CD4-positive, alpha-beta T cell treated with Interleukin-15 for 1 hour (primary cell): ENCODE results near the gene DUSP12.
"Not testable (repeated sequence)": the region's sequence is repeated elsewhere in the genome, so short reads cannot be mapped to it uniquely, and the experiment has no call there.

Source experiments
- DNase-seq: peaks from one replicate; pipeline ENCODE4 v3.0.0-alpha.2; 2020

The DUSP12 gene, protein sequence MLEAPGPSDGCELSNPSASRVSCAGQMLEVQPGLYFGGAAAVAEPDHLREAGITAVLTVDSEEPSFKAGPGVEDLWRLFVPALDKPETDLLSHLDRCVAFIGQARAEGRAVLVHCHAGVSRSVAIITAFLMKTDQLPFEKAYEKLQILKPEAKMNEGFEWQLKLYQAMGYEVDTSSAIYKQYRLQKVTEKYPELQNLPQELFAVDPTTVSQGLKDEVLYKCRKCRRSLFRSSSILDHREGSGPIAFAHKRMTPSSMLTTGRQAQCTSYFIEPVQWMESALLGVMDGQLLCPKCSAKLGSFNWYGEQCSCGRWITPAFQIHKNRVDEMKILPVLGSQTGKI

GRCh38 chr1:161749509-161750407 lies at the start of gene DUSP12:
TSS of gene DUSP12 (plus strand) at chr1:161749786. CDS start at chr1:161749802, 16 bp downstream.
- peak; percentile 92 for DNase-seq

DNA sequence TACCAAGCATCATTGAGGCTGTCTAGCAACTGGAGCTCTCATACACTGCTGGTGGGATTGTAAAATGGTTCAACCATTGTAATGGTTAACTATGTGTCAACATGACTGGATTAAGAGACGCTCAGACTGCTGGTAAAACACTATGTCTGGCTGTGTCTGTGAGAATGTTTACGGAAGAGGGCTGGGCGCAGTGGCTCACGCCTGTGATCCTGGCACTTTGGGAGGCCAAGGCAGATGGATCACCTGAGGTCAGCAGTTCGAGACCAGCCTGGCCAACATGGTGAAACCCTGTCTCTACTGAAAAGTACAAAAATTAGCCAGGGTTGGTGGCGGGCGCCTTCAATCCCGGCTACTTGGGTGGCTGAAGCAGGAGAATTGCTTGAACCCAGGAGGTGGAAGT lies 47.3 kb upstream of the DUSP12 start:
- no peak for DNase-seq

DNA sequence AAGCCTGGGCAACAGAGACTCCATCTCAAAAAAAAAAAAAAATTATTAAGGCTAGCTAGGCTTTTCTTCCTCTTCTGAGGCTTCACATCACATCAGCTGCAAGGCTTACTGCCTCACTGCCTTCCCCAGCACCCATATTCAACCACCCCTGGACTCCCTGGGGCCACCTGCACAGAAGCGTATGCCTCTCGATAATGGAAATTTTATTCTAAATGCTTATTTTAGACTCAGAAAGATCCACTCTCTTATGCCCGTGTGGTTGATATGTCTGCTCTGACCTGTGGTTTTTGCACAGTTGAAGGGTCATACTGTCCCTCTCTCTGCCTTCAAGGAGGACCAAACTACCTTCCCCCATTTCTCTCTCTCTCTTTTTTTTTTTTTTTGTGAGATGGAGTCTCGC lies 44.0 kb upstream of the DUSP12 start:
- DNase-seq = peak; percentile 55

DNA sequence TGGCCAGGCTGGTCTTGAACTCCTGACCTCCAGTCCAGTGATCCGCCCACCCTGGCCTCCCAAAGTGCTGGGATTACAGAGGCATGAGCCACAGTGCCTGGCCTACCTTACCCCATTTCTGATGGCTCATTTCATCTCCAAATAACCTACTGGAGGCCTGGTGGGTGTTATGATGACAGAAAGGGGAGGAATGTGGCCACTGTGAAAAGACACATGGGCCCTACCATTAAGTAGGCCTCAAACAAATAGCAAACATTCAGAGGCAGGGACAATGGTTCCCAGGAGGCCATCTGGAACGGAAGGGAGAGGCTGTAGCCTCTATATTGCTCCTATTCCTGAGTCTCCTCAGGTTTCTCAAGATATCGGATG lies 43.5 kb upstream of the DUSP12 start:
- no peak for DNase-seq

- DNase-seq = no peak
These were observed 42.9 kb upstream of the DUSP12 start, which contains the start of gene FCRLA for GRCh38 chr1:161706482-161707347. TSS of gene FCRLA (plus strand) at chr1:161707229. CDS start at chr1:161707265, 36 bp downstream.

DNA sequence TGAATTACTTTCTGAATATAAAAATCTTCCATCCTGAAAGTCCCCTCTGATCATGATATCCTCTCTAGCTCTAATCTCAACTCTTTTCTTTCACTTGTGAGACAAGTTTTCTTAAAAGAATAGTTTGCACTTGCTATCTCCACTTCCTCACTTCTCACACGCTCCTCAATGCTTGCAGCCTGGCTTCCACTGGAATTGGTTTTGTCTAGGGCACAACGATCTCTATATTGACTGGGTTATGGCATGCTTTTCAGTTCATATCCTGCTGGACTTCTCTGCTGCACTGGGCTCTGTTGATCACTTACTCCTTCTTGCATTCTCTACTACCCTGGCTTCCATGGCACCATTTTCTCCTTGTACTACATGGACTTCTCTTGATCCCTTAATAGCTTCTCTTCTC lies 42.1 kb upstream of the DUSP12 start:
- no peak for DNase-seq

GRCh38 chr1:161709373-161709772 lies 40.2 kb upstream of the DUSP12 start:
- DNase-seq = no peak

DNA sequence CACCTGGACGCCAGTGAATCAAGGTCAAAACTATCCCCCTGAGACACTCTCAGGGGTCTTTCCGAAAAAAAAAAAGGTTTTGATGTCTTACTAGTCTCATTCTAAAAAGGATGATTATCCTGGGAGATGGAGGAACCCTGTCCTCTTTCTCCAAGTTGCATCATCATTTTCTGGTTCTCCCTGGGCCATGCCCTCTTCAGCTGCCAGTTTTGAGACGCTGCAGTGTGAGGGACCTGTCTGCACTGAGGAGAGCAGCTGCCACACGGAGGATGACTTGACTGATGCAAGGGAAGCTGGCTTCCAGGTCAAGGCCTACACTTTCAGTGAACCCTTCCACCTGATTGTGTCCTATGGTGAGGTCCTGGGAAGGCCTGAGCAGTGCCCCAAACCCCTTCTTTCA lies 39.0 kb upstream of the DUSP12 start:
- no peak for DNase-seq

DNA sequence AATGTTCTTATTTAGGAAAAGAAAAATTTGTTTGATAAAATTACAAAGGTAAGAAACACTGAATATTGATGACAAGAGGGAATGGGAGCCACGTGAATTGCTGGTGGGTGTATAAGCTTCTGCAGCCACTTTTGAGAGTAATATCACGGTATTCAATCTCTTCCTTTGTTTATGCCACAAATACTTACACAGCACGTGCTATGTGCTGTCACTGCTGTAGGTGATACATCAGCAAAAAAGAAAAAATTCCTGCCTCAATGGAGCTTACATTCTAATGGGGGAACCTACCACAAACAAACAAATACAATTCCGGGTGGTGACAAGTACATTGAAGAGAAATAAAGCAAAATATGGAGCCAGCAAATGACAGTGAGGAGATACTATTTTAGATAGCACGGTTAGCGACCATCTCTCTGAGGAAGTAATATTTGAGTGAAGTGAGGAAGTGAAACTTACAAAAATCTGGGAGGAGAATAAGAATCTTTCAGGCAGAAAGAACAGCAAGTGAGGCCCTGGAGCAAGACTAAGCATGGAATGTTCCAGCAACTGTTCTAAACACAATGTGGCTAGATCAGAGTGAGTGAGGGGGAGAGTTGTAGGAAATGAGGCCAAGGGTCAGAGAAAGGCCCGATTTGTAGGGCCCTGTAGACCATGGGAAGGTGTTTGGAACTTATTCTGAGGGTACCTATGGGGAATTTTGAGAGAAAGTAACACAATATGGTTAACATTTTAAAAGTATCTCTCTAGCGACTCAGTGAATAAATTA lies 30.8 kb upstream of the DUSP12 start:
- no peak for DNase-seq

DNA sequence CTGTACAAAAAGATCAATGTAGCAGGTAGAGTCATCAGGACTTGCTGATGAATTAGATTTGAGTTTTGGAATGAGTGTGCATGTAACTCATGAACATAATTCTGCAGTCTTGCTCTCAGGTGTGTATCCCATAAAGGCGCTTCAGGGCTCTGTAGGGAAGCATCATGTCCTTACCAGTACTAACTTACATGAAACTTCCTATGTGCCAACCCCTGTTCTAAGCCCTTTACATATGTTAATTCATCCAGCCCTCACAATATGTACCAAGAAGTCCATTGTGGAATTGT lies 30.3 kb upstream of the DUSP12 start:
- no peak for DNase-seq

- no peak for DNase-seq
These were observed 29.2 kb upstream of the DUSP12 start for GRCh38 chr1:161720422-161720821.

DNA sequence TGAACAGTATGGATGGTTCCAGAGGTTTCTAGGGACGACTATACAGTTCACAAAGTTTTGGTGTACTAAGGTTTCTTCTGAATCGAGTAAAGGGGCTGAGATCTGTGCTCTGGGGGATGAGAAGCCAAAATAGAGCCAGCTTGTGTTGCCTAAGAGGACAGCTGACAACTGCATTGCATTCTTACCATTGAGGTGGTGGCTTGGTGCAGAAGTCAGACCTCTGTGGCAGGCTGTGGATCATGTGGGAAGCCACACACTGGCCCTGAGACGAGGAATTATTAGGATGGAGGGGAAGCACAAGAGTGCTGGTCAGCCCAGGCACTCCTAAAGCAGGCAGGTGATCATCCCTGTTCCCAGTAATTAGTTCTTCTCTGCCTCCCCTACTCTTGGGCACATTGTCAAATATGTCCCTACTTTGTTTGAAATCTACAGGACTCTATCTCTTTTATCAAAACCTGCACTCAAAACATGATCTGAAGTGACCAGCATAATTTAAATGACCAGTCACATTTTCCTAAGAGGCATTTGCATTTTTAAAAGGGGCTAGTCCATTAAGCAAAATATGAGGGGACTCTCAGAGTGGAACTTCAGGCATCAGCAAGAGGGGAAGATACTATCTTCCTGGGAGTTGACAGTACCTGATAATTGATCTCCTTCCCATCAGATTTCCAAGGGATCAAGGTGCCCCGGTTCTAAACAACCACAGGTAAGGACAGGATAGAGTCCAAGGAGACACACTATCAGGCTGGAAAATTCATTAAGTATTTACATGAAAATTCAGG lies 28.4 kb upstream of the DUSP12 start, which contains the start of gene FCRLB:
FCRLB (plus strand) TSS at position 589 of the 782 bp plus-strand sequence. CDS start 1,129 bp downstream, outside the sequence.
- DNase-seq = no peak

GRCh38 chr1:161721738-161722343 lies 27.7 kb upstream of the DUSP12 start:
- DNase-seq = peak; percentile 53

DNA sequence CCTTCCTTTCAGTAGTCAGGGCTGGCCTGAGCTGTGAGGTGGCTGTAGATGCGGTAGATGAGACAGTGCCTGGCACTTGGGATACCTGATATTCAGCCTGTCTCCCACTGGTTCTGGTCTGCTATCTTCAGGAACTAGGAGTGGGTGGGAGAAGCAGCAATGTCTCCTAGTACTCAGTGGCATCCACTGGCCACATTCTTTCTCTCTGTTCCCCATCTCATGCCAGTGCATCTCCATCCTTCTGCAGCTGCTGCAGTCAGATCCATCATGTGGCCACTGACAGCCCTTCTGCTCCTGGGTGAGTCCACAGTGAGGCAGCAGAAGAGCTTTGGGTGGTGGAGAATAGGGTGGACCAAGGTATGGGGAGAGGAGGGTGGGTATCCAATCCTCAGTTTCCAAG lies 27.2 kb upstream of the DUSP12 start:
- DNase-seq = no peak

GRCh38 chr1:161723459-161724141 lies 26.0 kb upstream of the DUSP12 start:
- DNase-seq = no peak

DNA sequence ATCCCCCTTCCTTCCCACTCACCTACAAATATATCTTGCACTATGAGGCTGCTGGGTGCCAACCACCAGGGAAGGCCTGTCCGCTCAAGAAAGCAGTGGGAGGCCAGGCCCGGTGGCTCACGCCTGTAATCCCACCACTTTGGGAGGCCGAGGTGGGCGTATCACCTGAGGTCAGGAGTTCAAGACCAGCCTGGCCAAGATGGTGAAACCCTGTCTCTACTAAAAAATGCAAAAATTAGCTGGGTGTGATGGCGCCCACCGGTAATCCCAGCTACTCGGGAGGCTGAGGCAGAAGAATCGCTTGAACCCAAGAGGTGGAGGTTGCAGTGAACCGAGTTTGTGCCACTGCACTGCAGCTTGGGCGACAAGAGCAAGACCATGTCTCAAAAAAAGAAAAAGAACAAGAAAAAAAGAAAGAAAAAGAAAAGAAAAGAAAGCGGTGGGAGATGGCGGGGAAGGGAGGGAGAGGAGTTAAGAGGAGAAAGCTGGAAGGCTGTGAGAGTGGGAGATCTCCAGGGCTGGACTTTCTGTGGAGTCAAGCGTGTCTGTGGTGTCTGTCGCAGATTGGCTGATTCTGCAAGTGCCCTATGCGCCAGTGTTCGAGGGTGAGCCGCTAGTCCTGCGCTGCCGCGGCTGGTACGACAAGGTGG lies 24.2 kb upstream of the DUSP12 start:
- not testable (repeated sequence) for DNase-seq

GRCh38 chr1:161725908-161726472 lies 23.6 kb upstream of the DUSP12 start:
- peak; percentile 38 for DNase-seq

- DNase-seq = peak; percentile 71
These were observed 22.9 kb upstream of the DUSP12 start for GRCh38 chr1:161726473-161727255.
